ENCODE results near the gene C12orf60. TPM values are rescaled to one million over a fixed set of nuclear protein-coding genes. Genes with fewer than 3 reads are reported as not detected.

The C12orf60 gene
- total RNA-seq, 1 experiment from 2014 or later = 0.54 TPM

- intact Hi-C loops (cut with micrococcal nuclease; ENCODE audit: unreplicated experiment) = no loop called here
- POLR2A ChIA-PET = no interaction called here
- Histone ChIP-seq H3K4me1 (ENCODE audit: control insufficient read depth, insufficient read depth, low read length) (no peaks in the 10 kb centered on the region), H3K9me3 (ENCODE audit: control insufficient read depth, insufficient read depth, low read depth, low read length) (no peaks in the 10 kb centered on the region), H3K27me3 (ENCODE audit: control insufficient read depth, insufficient read depth, low read length) (no peaks in the 10 kb centered on the region), H3K4me3 (ENCODE audit: low read depth in 2 of 2, low read length in 2 of 2) (no peak overlapping the region), H3K27ac (ENCODE audit: low read length) (no peak overlapping the region), H3K36me3 (ENCODE audit: control insufficient read depth, insufficient read depth, low read length) (no peaks in the 10 kb centered on the region; the same call in 1 of the 2 replicates)
- DNase-seq (ENCODE audit: low read depth, low spot score) = no peak
- no peak for TF ChIP-seq CTCF (IDR thresholded peaks at IDR 0.05)
- TF ChIP-seq POLR2AphosphoS5 (IDR thresholded peaks at IDR 0.05; ENCODE audit: low read depth, low read length) = no peak
- no peak for TF ChIP-seq REST (IDR thresholded peaks at IDR 0.05; ENCODE audit: insufficient read depth in 1 of 2, low read depth in 2 of 2, low read length in 1 of 2)
- no peak for TF ChIP-seq SIN3A (IDR thresholded peaks at IDR 0.05; ENCODE audit: borderline replicate concordance, insufficient read depth, low read depth, low read length)
- no peak for TF ChIP-seq TCF7L2 (IDR thresholded peaks at IDR 0.05; ENCODE audit: low read depth, low read length)
- CTCF ChIA-PET = no interaction called here
- BruUV-seq (replicated peaks) = no TSS peak
- in situ Hi-C loops (cut with HindIII; ENCODE audit: low pct_unique_long_range_greater_than_20kb, low sequenced_read_pairs) = no loop called here
- no peak for ATAC-seq
Measured at GRCh38 chr12:14767617-14768016, 35.9 kb upstream of the C12orf60 start.

- in situ Hi-C loops (cut with HindIII; ENCODE audit: low pct_unique_long_range_greater_than_20kb, low sequenced_read_pairs) = no loop called here
- DNase-seq (ENCODE audit: low read depth, low spot score) (no peak), ATAC-seq (no peak)
- H3K4me3 ChIP-seq (ENCODE audit: low read depth in 2 of 2, low read length in 2 of 2) = peak overlapping the region; percentile 89 to 95
- no peaks in the 10 kb centered on the region for H3K27me3 ChIP-seq (ENCODE audit: control insufficient read depth, insufficient read depth, low read length)
- no peak for TF ChIP-seq SIN3A (IDR thresholded peaks at IDR 0.05; ENCODE audit: borderline replicate concordance, insufficient read depth, low read depth, low read length)
- TF ChIP-seq POLR2AphosphoS5 (IDR thresholded peaks at IDR 0.05; ENCODE audit: low read depth, low read length) = no peak
- ChIA-PET CTCF (interaction anchor here (0.7 kb wide), 1 partner anchor 20 kb away, joined by 3 read pairs; no protein-coding TSS in a partner anchor), POLR2A (interaction anchor here (0.7 kb wide), 1 partner anchor 123 kb away, joined by 3 read pairs; no protein-coding TSS in a partner anchor)
- no peaks in the 10 kb centered on the region; the same call in 1 of the 2 replicates for H3K36me3 ChIP-seq (ENCODE audit: control insufficient read depth, insufficient read depth, low read length)
- H3K9me3 ChIP-seq (ENCODE audit: control insufficient read depth, insufficient read depth, low read depth, low read length) = no peaks in the 10 kb centered on the region
- no TSS peak for BruUV-seq (replicated peaks)
- H3K27ac ChIP-seq (ENCODE audit: low read length) = peak overlapping the region; percentile 97
- no peaks in the 10 kb centered on the region for H3K4me1 ChIP-seq (ENCODE audit: control insufficient read depth, insufficient read depth, low read length)
- intact Hi-C loops (cut with micrococcal nuclease; ENCODE audit: unreplicated experiment) = no loop called here
Measured at GRCh38 chr12:14768823-14769405, 34.6 kb upstream of the C12orf60 start.

GRCh38 chr12:14769466-14769968 is 34.0 kb upstream of the C12orf60 start:
- intact Hi-C loops (cut with micrococcal nuclease; ENCODE audit: unreplicated experiment) = no loop called here
- no peaks in the 10 kb centered on the region for H3K27me3 ChIP-seq (ENCODE audit: control insufficient read depth, insufficient read depth, low read length)
- BruUV-seq (replicated peaks) = no TSS peak
- no peak for DNase-seq (ENCODE audit: low read depth, low spot score)
- no peaks in the 10 kb centered on the region for H3K9me3 ChIP-seq (ENCODE audit: control insufficient read depth, insufficient read depth, low read depth, low read length)
- ATAC-seq = peak; percentile 5; the same call in 1 of the 2 replicates
- in situ Hi-C loops (cut with HindIII; ENCODE audit: low pct_unique_long_range_greater_than_20kb, low sequenced_read_pairs) = no loop called here
- no peaks in the 10 kb centered on the region; the same call in 1 of the 2 replicates for H3K36me3 ChIP-seq (ENCODE audit: control insufficient read depth, insufficient read depth, low read length)
- ChIA-PET CTCF (interaction anchor here (0.7 to 1.0 kb wide), 2 partner anchors 20 to 45 kb away, joined by 3 read pairs; no protein-coding TSS in a partner anchor), POLR2A (no interaction called here)
- H3K4me3 ChIP-seq (ENCODE audit: low read depth in 2 of 2, low read length in 2 of 2) = peak overlapping the region; percentile 89 to 95
- TF ChIP-seq REST (IDR thresholded peaks at IDR 0.05; ENCODE audit: insufficient read depth in 1 of 2, low read depth in 2 of 2, low read length in 1 of 2) (no peak), POLR2AphosphoS5 (IDR thresholded peaks at IDR 0.05; ENCODE audit: low read depth, low read length) (0 out of 2 replicates have a peak, but pooled peaks have one; percentile 28)
- no peaks in the 10 kb centered on the region for H3K4me1 ChIP-seq (ENCODE audit: control insufficient read depth, insufficient read depth, low read length)
- H3K27ac ChIP-seq (ENCODE audit: low read length) = peak overlapping the region; percentile 97

All from Panc1 (cell line).